OCI-LY1 (cell line): ENCODE data around the gene RPS17.

Source experiments
- H2AFZ ChIP-seq: fragments of 200-600 bp; sonication (generic), shearing (Covaris generic); 2 replicates; pipeline ENCODE4 v1.6.0; 2014; ENCODE audit warnings: antibody characterized with exemption, mild to moderate bottlenecking, low read length
- H3F3A ChIP-seq: fragments of 200-600 bp; sonication (generic), shearing (Covaris generic); 2 replicates; pipeline ENCODE4 v1.6.0; 2014; ENCODE audit warnings: mild to moderate bottlenecking, antibody characterized with exemption, low read length, moderate library complexity; ENCODE audit not compliant: insufficient read depth
- H3K27ac ChIP-seq: fragments of 200-600 bp; sonication (generic); 2 replicates; pipeline ENCODE4 v1.5.1; 2014; ENCODE audit warnings: low read length, mixed run types, mild to moderate bottlenecking, low read depth; ENCODE audit not compliant: poor library complexity, severe bottlenecking
- H3K27me3 ChIP-seq: fragments of 200-600 bp; sonication (generic); 2 replicates; pipeline ENCODE4 v1.6.0; 2014; ENCODE audit warnings: antibody characterized with exemption, mild to moderate bottlenecking, low read length, moderate library complexity; ENCODE audit not compliant: insufficient read depth
- H3K36me3 ChIP-seq: fragments of 200-600 bp; sonication (generic); 2 replicates; pipeline ENCODE4 v1.6.1; 2014; ENCODE audit warnings: mild to moderate bottlenecking, antibody characterized with exemption, low read length, moderate library complexity, mixed read lengths; ENCODE audit not compliant: insufficient read depth
- H3K4me1 ChIP-seq: fragments of 200-600 bp; sonication (generic); 2 replicates; pipeline ENCODE4 v1.5.1; 2014; ENCODE audit warnings: mild to moderate bottlenecking, low read length, moderate library complexity; ENCODE audit not compliant: insufficient read depth, severe bottlenecking
- H3K4me2 ChIP-seq: fragments of 200-600 bp; sonication (generic), shearing (Covaris generic); 2 replicates; pipeline ENCODE4 v1.6.1; 2014; ENCODE audit warnings: low read length
- H3K4me3 ChIP-seq: fragments of 200-600 bp; sonication (generic); 2 replicates; pipeline ENCODE4 v1.5.1; 2014; ENCODE audit warnings: low read length, low read depth, mild to moderate bottlenecking, mixed read lengths; ENCODE audit not compliant: poor library complexity, severe bottlenecking
- H3K79me2 ChIP-seq: fragments of 200-600 bp; shearing (Covaris generic); 2 replicates; pipeline ENCODE4 v1.6.1; 2016; ENCODE audit warnings: mixed run types, low read length, mixed read lengths; ENCODE audit not compliant: insufficient read depth
- H3K9ac ChIP-seq: fragments of 200-600 bp; sonication (generic), shearing (Covaris generic); 2 replicates; pipeline ENCODE4 v1.6.1; 2014; ENCODE audit warnings: mild to moderate bottlenecking, low read length, mixed read lengths
- H3K9me2 ChIP-seq: fragments of 200-600 bp; sonication (generic), shearing (Covaris generic); 2 replicates; pipeline ENCODE4 v1.6.1; 2014; ENCODE audit warnings: low read depth, mild to moderate bottlenecking, low read length, mixed read lengths
- H3K9me3 ChIP-seq: fragments of 200-600 bp; shearing (Covaris generic); 2 replicates; pipeline ENCODE4 v1.6.1; 2014; ENCODE audit warnings: low read length, mixed read lengths
- H4K20me1 ChIP-seq: fragments of 200-600 bp; sonication (generic), shearing (Covaris generic); 2 replicates; pipeline ENCODE4 v1.6.0; 2016; ENCODE audit warnings: mild to moderate bottlenecking, low read length; ENCODE audit not compliant: insufficient read depth
- CTCF ChIP-seq: fragments of 200-600 bp; sonication (generic), shearing (Covaris generic); IDR thresholded peaks from 2 replicates; pipeline ENCODE4 v1.5.1; 2017; ENCODE audit warnings: mild to moderate bottlenecking, antibody characterized with exemption, low read length, moderate library complexity, mixed read lengths
- EZH2 ChIP-seq: fragments of 200-600 bp; sonication (generic), shearing (Covaris generic); IDR thresholded peaks from 2 replicates; pipeline ENCODE4 v1.8.0; 2017; ENCODE audit warnings: borderline replicate concordance, mixed run types, mild to moderate bottlenecking, antibody characterized with exemption, low read length, moderate library complexity, mixed read lengths

The RPS17 gene

GRCh38 chr15:82544431-82544830 lies 4.2 kb upstream of the RPS17 start:
- TF ChIP-seq EZH2 (no peak), CTCF (no peak)
- Histone ChIP-seq H3K36me3 (peaks cover 6% of the 10 kb centered on the region), H3F3A (no peaks in the 10 kb centered on the region)

GRCh38 chr15:82543160-82543559 lies 2.9 kb upstream of the RPS17 start:
- H3K79me2 ChIP-seq = peaks cover 18% of the 10 kb centered on the region
- H3K9ac ChIP-seq = no peak overlapping the region
- TF ChIP-seq CTCF (no peak), EZH2 (no peak)
- no peaks in the 10 kb centered on the region for H3F3A ChIP-seq
- H3K36me3 ChIP-seq = peaks cover 19% of the 10 kb centered on the region
- H3K27me3 ChIP-seq = 0 out of 2 replicates have a peak, but pooled peaks cover 5% of the 10 kb centered on the region
- no peak overlapping the region for H3K4me3 ChIP-seq
- H3K4me1 ChIP-seq = peaks cover 14% of the 10 kb centered on the region
- no peaks in the 10 kb centered on the region for H3K9me2 ChIP-seq
- no peak overlapping the region for H2AFZ ChIP-seq
- no peaks in the 10 kb centered on the region for H3K9me3 ChIP-seq
- no peak overlapping the region for H3K4me2 ChIP-seq
- H4K20me1 ChIP-seq = no peaks in the 10 kb centered on the region
- H3K27ac ChIP-seq = no peak overlapping the region

More at GRCh38 chr15:82544431-82544830, 4.2 kb upstream of the RPS17 start:
- Histone ChIP-seq H2AFZ (no peak overlapping the region), H3K9me2 (no peaks in the 10 kb centered on the region), H4K20me1 (no peaks in the 10 kb centered on the region), H3K79me2 (peaks cover 6% of the 10 kb centered on the region), H3K9ac (no peak overlapping the region), H3K4me3 (no peak overlapping the region), H3K27me3 (0 out of 2 replicates have a peak, but pooled peaks cover 5% of the 10 kb centered on the region), H3K27ac (no peak overlapping the region), H3K4me1 (peaks cover 5% of the 10 kb centered on the region), H3K4me2 (no peak overlapping the region), H3K9me3 (no peaks in the 10 kb centered on the region)

- no peaks in the 10 kb centered on the region for H4K20me1 ChIP-seq
- H3K4me2 ChIP-seq = peak overlapping the region; percentile 84
- TF ChIP-seq CTCF (no peak), EZH2 (no peak)
- H2AFZ ChIP-seq = peak overlapping the region; percentile 30; the same call in 1 of the 2 replicates
- H3K27ac ChIP-seq = peak overlapping the region; percentile 4
- H3K79me2 ChIP-seq = peaks cover 18% of the 10 kb centered on the region
- peak overlapping the region; percentile 89 for H3K9ac ChIP-seq
- peaks cover 19% of the 10 kb centered on the region for H3K4me1 ChIP-seq
- 0 out of 2 replicates have a peak, but pooled peaks cover 4% of the 10 kb centered on the region for H3F3A ChIP-seq
- H3K4me3 ChIP-seq = peak overlapping the region; percentile 99
- no peaks in the 10 kb centered on the region for H3K9me2 ChIP-seq
- H3K9me3 ChIP-seq = no peaks in the 10 kb centered on the region
- peaks cover 40% of the 10 kb centered on the region for H3K36me3 ChIP-seq
- 0 out of 2 replicates have a peak, but pooled peaks cover 5% of the 10 kb centered on the region for H3K27me3 ChIP-seq
Observed at GRCh38 chr15:82540984-82541431, 751 bp upstream of the RPS17 start.
